Esophagus squamous epithelium (tissue), 4 donors: ENCODE results near the gene ACOT11.

ENCODE experiments used
- POLR2A ChIP-seq, 4 donors: fragments of 450-650 bp; IDR thresholded peaks; one replicate each; pipeline ENCODE4 v1.6.1; 2017; ENCODE audit warnings: antibody characterized with exemption in 4 of 4, mild to moderate bottlenecking in 4 of 4, moderate library complexity in 3 of 4
- TF ChIP-seq, protein P1 (sequence below), 6 experiments: fragments of 450-650 bp in 4 of 6; fragments of 200-600 bp in 2 of 6; sonication (generic) in 2 of 6; IDR thresholded peaks; one replicate each; pipeline ENCODE4 v1.5.1; 2016 to 2019; ENCODE audit warnings: antibody characterized with exemption in 6 of 6, mild to moderate bottlenecking in 4 of 6, moderate library complexity in 4 of 6

DNA sequence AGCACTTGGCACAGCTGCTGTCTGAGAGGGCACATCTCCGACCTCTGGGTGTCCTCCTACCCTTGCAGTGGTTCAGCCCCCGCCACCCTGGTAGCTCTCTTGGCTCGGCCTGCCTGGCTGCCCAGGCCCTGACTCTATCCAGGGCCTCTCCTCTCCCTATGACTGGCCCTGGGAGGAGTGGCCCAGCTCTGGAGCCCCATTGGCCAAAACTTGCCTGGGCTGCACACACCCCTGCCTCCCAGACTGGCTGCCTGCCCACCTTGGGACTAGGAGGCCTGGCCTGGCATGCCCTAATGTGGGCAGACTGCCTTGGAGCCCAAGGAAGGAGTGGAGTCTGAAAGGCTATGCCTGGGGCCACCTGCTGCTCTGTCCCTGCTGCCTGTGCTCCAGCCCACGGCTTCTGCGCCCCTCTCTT is 33.6 kb downstream of the ACOT11 start:
- TF ChIP-seq, protein P1, sequence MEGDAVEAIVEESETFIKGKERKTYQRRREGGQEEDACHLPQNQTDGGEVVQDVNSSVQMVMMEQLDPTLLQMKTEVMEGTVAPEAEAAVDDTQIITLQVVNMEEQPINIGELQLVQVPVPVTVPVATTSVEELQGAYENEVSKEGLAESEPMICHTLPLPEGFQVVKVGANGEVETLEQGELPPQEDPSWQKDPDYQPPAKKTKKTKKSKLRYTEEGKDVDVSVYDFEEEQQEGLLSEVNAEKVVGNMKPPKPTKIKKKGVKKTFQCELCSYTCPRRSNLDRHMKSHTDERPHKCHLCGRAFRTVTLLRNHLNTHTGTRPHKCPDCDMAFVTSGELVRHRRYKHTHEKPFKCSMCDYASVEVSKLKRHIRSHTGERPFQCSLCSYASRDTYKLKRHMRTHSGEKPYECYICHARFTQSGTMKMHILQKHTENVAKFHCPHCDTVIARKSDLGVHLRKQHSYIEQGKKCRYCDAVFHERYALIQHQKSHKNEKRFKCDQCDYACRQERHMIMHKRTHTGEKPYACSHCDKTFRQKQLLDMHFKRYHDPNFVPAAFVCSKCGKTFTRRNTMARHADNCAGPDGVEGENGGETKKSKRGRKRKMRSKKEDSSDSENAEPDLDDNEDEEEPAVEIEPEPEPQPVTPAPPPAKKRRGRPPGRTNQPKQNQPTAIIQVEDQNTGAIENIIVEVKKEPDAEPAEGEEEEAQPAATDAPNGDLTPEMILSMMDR (IDR thresholded peaks at IDR 0.05) = no peak
- TF ChIP-seq POLR2A (IDR thresholded peaks at IDR 0.05) = peak in 3 of 4 donors; percentile 45 to 55 (median 47)
